Chondrocyte (in vitro differentiated cells): ENCODE results near the gene SMCHD1. TPM values are rescaled to one million over a fixed set of nuclear protein-coding genes. Genes with fewer than 3 reads are reported as not detected.

Source experiments
- DNase-seq: peaks from one replicate; pipeline ENCODE4 v3.0.0; 2021; ENCODE audit warnings: mixed read lengths, low spot score
- H3K27ac Mint-ChIP-seq: one replicate; pipeline ENCODE4 v1.8.0; 2021; ENCODE audit warnings: mild to moderate bottlenecking, moderate library complexity, mixed read lengths; ENCODE audit not compliant: unreplicated experiment
- H3K27me3 Mint-ChIP-seq: 2 replicates; pipeline ENCODE4 v1.8.0; 2021; ENCODE audit warnings: low read depth, mixed read lengths
- H3K36me3 Mint-ChIP-seq: 2 replicates; pipeline ENCODE4 v1.8.0; 2021; ENCODE audit warnings: low read depth, mixed read lengths
- H3K4me1 Mint-ChIP-seq: 2 replicates; pipeline ENCODE4 v1.8.0; 2021; ENCODE audit warnings: low read depth, mild to moderate bottlenecking, mixed read lengths
- H3K4me3 Mint-ChIP-seq: one replicate; pipeline ENCODE4 v1.8.0; 2021; ENCODE audit warnings: mild to moderate bottlenecking, moderate library complexity, mixed read lengths; ENCODE audit not compliant: unreplicated experiment
- H3K9me3 Mint-ChIP-seq: 2 replicates; pipeline ENCODE4 v1.8.0; 2021; ENCODE audit warnings: low read depth, mixed read lengths
- total RNA-seq: library from RNA; stranded (reverse); gene quantifications from 3 replicates; pipeline ENCODE4 v1.2.1, GENCODE V29; 2021
- TF ChIP-seq, protein P1 (sequence below): fragments of 200-600 bp; sonication (generic); IDR thresholded peaks from 2 replicates; pipeline ENCODE4 v1.5.0; 2021; ENCODE audit warnings: antibody characterized with exemption, mild to moderate bottlenecking, moderate library complexity

The SMCHD1 gene
- total RNA-seq, 1 donor from 2014 or later = 27.3 TPM

DNA sequence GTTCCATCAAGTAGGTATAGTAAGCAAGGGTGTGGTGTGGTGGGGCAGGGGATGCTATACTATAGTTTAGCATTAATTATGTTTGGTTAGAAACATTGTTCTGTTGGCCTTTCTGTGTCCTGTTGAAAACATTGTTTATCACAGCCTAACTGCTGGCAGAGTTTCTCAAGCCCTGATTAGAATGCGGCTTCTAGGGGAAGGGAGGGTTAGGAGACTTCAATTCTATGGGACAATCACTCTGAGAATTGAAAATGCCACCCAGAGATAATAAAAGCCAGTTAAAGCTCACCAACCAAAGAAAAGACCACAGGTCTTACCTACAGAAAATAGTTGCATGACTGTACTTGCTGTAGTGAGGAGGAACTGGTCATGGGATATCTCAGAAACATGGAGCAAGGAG, 19.9 kb upstream of the SMCHD1 start:
- H3K4me3 Mint-ChIP-seq = no peak overlapping the region
- peaks cover 8% of the 10 kb centered on the region for H3K9me3 Mint-ChIP-seq

DNA sequence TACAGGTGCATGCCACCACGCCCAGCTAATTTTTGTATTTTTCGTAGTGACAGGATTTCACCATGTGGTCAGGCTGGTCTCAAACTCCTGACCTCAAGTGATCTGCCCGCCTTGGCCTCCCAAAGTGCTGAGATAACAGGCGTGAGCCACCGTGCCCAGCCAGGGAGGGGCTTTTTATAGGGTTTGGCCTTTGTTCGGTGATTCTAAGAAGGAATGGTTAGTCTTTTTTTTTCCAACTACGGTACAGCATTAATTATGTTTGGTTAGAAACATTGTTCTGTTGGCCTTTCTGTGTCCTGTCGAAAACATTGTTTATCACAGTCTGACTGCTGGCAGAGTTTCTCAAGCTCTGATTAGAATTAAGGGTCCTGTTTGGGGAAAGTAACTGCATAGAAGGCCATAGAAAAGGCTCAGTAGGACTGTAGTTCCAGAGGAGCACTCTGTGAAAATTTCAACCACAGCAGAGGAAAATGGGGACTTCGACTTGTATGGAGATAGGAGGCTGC, 19.3 kb upstream of the SMCHD1 start:
- Mint-ChIP-seq H3K4me1 (peaks cover 25% of the 10 kb centered on the region), H3K4me3 (no peak overlapping the region), H3K27ac (no peak overlapping the region), H3K9me3 (peaks cover 6% of the 10 kb centered on the region), H3K27me3 (no peaks in the 10 kb centered on the region), H3K36me3 (no peaks in the 10 kb centered on the region)
- TF ChIP-seq, protein P1, sequence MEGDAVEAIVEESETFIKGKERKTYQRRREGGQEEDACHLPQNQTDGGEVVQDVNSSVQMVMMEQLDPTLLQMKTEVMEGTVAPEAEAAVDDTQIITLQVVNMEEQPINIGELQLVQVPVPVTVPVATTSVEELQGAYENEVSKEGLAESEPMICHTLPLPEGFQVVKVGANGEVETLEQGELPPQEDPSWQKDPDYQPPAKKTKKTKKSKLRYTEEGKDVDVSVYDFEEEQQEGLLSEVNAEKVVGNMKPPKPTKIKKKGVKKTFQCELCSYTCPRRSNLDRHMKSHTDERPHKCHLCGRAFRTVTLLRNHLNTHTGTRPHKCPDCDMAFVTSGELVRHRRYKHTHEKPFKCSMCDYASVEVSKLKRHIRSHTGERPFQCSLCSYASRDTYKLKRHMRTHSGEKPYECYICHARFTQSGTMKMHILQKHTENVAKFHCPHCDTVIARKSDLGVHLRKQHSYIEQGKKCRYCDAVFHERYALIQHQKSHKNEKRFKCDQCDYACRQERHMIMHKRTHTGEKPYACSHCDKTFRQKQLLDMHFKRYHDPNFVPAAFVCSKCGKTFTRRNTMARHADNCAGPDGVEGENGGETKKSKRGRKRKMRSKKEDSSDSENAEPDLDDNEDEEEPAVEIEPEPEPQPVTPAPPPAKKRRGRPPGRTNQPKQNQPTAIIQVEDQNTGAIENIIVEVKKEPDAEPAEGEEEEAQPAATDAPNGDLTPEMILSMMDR = no peak
- no peak for DNase-seq

More for the DNA sequence above, 19.9 kb upstream of the SMCHD1 start:
- Mint-ChIP-seq H3K4me1 (peaks cover 25% of the 10 kb centered on the region), H3K36me3 (no peaks in the 10 kb centered on the region), H3K27me3 (no peaks in the 10 kb centered on the region), H3K27ac (no peak overlapping the region)
- TF ChIP-seq, protein P1 = no peak
- DNase-seq = no peak

DNA sequence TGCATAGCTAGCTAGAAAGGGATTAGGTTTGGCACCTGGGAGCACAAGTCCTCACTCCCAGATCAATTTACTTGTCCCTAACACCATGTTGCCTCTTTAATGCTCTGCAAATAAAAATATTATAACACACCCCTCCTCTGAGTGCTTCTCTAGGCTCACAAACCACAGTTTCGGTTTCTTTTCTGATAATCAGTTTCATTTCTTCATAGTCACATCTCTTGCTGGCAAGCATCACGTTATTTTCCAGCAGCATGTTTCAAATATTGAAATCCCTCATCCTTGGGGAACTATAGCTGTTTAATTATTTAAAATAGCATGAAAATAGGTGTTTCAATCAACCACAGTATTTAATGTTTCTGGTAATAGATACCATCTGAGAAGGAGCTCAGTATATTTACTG, 13.9 kb upstream of the SMCHD1 start:
- H3K27ac Mint-ChIP-seq = no peak overlapping the region
- H3K4me3 Mint-ChIP-seq = no peak overlapping the region
- H3K27me3 Mint-ChIP-seq = no peaks in the 10 kb centered on the region
- H3K36me3 Mint-ChIP-seq = no peaks in the 10 kb centered on the region
- H3K4me1 Mint-ChIP-seq = peaks cover 21% of the 10 kb centered on the region
- TF ChIP-seq, protein P1 = no peak
- no peak for DNase-seq
- H3K9me3 Mint-ChIP-seq = no peaks in the 10 kb centered on the region

DNA sequence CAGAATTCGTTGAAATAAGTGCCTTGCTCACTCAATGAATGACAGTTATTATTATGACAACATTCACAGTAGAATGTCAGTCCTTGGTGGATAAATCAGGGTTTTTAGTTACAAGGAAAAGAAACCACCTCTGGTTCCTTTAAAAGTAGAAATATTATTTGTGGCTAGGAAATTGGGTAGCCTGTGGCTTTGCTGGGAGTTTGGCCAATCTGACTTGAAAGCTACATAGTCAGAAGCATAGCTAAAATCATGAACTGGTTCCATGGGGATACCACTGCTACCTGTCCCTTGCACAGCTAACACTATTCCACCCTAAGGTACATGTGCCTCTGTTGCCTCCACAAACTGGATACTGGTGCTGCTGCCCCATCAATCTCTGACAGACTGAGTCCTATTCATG, 12.8 kb upstream of the SMCHD1 start:
- no peak overlapping the region for H3K4me3 Mint-ChIP-seq
- DNase-seq = no peak
- no peak overlapping the region for H3K27ac Mint-ChIP-seq
- H3K9me3 Mint-ChIP-seq = no peaks in the 10 kb centered on the region
- TF ChIP-seq, protein P1 = no peak
- H3K27me3 Mint-ChIP-seq = no peaks in the 10 kb centered on the region
- no peaks in the 10 kb centered on the region for H3K36me3 Mint-ChIP-seq
- H3K4me1 Mint-ChIP-seq = peaks cover 11% of the 10 kb centered on the region

DNA sequence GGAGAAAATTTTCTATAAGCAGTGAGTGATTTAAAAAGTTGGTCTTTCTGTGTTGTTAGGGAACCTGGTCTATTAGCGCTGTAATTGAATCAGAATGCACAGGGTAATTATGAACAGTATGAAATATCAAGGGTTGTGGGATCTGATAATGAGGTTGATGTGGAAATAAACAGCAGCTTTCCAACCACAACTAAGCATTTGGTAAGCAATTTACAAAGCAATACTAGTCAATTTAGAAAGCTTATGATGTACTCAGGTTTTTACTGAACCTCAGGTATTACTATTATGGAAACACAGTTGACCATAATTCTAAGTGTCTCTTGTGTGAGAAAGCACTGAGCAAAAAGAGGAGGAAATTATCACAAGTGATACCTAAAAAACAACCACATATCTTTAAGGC, 11.0 kb upstream of the SMCHD1 start:
- no peaks in the 10 kb centered on the region for H3K27me3 Mint-ChIP-seq
- H3K4me3 Mint-ChIP-seq = no peak overlapping the region
- no peaks in the 10 kb centered on the region for H3K4me1 Mint-ChIP-seq
- DNase-seq = no peak
- TF ChIP-seq, protein P1 = no peak
- no peak overlapping the region for H3K27ac Mint-ChIP-seq
- H3K9me3 Mint-ChIP-seq = no peaks in the 10 kb centered on the region
- no peaks in the 10 kb centered on the region for H3K36me3 Mint-ChIP-seq
